ENCODE results near the gene CCDC192.

CCDC192 gene

GRCh38 chr5:127813633-127814587 is 110.7 kb downstream of the CCDC192 start:
- H3K36me3 ChIP-seq (replicated peaks; ENCODE audit: low read depth, low read length) = no peaks in the 10 kb centered on the region
- no peaks in the 10 kb centered on the region for H3K79me2 ChIP-seq (ENCODE audit: low read length)
- no peak overlapping the region for H3K9ac ChIP-seq (ENCODE audit: low read length)
- H3K9me3 ChIP-seq (ENCODE audit: insufficient read depth, low read length) = no peaks in the 10 kb centered on the region
- H2AFZ ChIP-seq (ENCODE audit: low read depth, low read length) = no peak overlapping the region
- H3K4me2 ChIP-seq (ENCODE audit: low read length) = no peak overlapping the region
- H3K4me3 ChIP-seq (ENCODE audit: low read length) = no peak overlapping the region
- no peaks in the 10 kb centered on the region for H3K27me3 ChIP-seq (ENCODE audit: low read depth, low read length)
- H3K27ac ChIP-seq (ENCODE audit: low read length) = no peak overlapping the region
- H4K20me1 ChIP-seq (ENCODE audit: insufficient read depth, low read length) = no peaks in the 10 kb centered on the region
- TF ChIP-seq EZH2phosphoT487 (IDR thresholded peaks at IDR 0.05; ENCODE audit: low read depth) (no peak), CTCF (IDR thresholded peaks at IDR 0.05; ENCODE audit: low read depth, low read length) (no peak)
- peaks cover 4% of the 10 kb centered on the region; the same call in 1 of the 2 replicates for H3K4me1 ChIP-seq (ENCODE audit: low read length)

GRCh38 chr5:127814588-127814973 is 111.4 kb downstream of the CCDC192 start:
- no peak for TF ChIP-seq EZH2phosphoT487 (IDR thresholded peaks at IDR 0.05; ENCODE audit: low read depth)
- TF ChIP-seq CTCF (IDR thresholded peaks at IDR 0.05; ENCODE audit: low read depth, low read length) = no peak
- Histone ChIP-seq H4K20me1 (ENCODE audit: insufficient read depth, low read length) (no peaks in the 10 kb centered on the region), H3K27me3 (ENCODE audit: low read depth, low read length) (no peaks in the 10 kb centered on the region), H3K27ac (ENCODE audit: low read length) (no peak overlapping the region), H3K9ac (ENCODE audit: low read length) (no peak overlapping the region), H3K4me1 (ENCODE audit: low read length) (peaks cover 4% of the 10 kb centered on the region; the same call in 1 of the 2 replicates), H3K79me2 (ENCODE audit: low read length) (no peaks in the 10 kb centered on the region), H3K36me3 (replicated peaks; ENCODE audit: low read depth, low read length) (no peaks in the 10 kb centered on the region), H2AFZ (ENCODE audit: low read depth, low read length) (no peak overlapping the region), H3K4me3 (ENCODE audit: low read length) (no peak overlapping the region), H3K9me3 (ENCODE audit: insufficient read depth, low read length) (no peaks in the 10 kb centered on the region), H3K4me2 (ENCODE audit: low read length) (no peak overlapping the region)

- Histone ChIP-seq H3K4me1 (ENCODE audit: low read length) (no peaks in the 10 kb centered on the region), H2AFZ (ENCODE audit: low read depth, low read length) (no peak overlapping the region), H3K36me3 (replicated peaks; ENCODE audit: low read depth, low read length) (no peaks in the 10 kb centered on the region), H3K79me2 (ENCODE audit: low read length) (no peaks in the 10 kb centered on the region), H3K9me3 (ENCODE audit: insufficient read depth, low read length) (no peaks in the 10 kb centered on the region), H3K4me3 (ENCODE audit: low read length) (no peak overlapping the region), H3K27me3 (ENCODE audit: low read depth, low read length) (no peaks in the 10 kb centered on the region), H4K20me1 (ENCODE audit: insufficient read depth, low read length) (no peaks in the 10 kb centered on the region), H3K9ac (ENCODE audit: low read length) (no peak overlapping the region), H3K27ac (ENCODE audit: low read length) (no peak overlapping the region), H3K4me2 (ENCODE audit: low read length) (no peak overlapping the region)
- TF ChIP-seq CTCF (IDR thresholded peaks at IDR 0.05; ENCODE audit: low read depth, low read length) (no peak), EZH2phosphoT487 (IDR thresholded peaks at IDR 0.05; ENCODE audit: low read depth) (no peak)
Measured at GRCh38 chr5:127820910-127821553, 117.8 kb downstream of the CCDC192 start.

GRCh38 chr5:127821896-127822295 is 118.7 kb downstream of the CCDC192 start:
- no peaks in the 10 kb centered on the region for H3K27me3 ChIP-seq (ENCODE audit: low read depth, low read length)
- no peak for TF ChIP-seq CTCF (IDR thresholded peaks at IDR 0.05; ENCODE audit: low read depth, low read length)
- no peak for TF ChIP-seq EZH2phosphoT487 (IDR thresholded peaks at IDR 0.05; ENCODE audit: low read depth)
- H3K9ac ChIP-seq (ENCODE audit: low read length) = no peak overlapping the region

More at GRCh38 chr5:127821896-127822295, 118.7 kb downstream of the CCDC192 start:
- Histone ChIP-seq H4K20me1 (ENCODE audit: insufficient read depth, low read length) (no peaks in the 10 kb centered on the region), H3K4me1 (ENCODE audit: low read length) (no peaks in the 10 kb centered on the region), H3K4me2 (ENCODE audit: low read length) (no peak overlapping the region), H3K27ac (ENCODE audit: low read length) (no peak overlapping the region), H3K4me3 (ENCODE audit: low read length) (no peak overlapping the region), H2AFZ (ENCODE audit: low read depth, low read length) (no peak overlapping the region), H3K9me3 (ENCODE audit: insufficient read depth, low read length) (no peaks in the 10 kb centered on the region), H3K79me2 (ENCODE audit: low read length) (no peaks in the 10 kb centered on the region), H3K36me3 (replicated peaks; ENCODE audit: low read depth, low read length) (no peaks in the 10 kb centered on the region)
